PC-9 (cell line): Measurements from ENCODE around the gene ARPC4. TPM values are rescaled to one million over a fixed set of nuclear protein-coding genes. Genes with fewer than 3 reads are reported as not detected.
"Not testable (repeated sequence)": the region's sequence is repeated elsewhere in the genome, so short reads cannot be mapped to it uniquely, and the experiment has no call there.

Experiments
- BruUV-seq: library from RNA; stranded (reverse); fragments of 400-500 nt; replicated peaks from 2 replicates; lab custom pipeline; 2021; lab: Mats Ljungman, UMichigan
- CTCF ChIA-PET: fragments of 300-600 bp; sonication (Branson Sonifier 250); formaldehyde crosslinking; loops from one replicate; lab custom pipeline; 2022; ENCODE audit warnings: antibody characterized with exemption; lab: Charles Lee
- POLR2A ChIA-PET: fragments of 300-600 bp; sonication (Branson Sonifier 250); formaldehyde crosslinking; loops from one replicate; lab custom pipeline; 2022; ENCODE audit warnings: antibody characterized with exemption; ENCODE audit not compliant: unreplicated experiment; lab: Charles Lee
- DNase-seq, 2 experiments: peaks; one replicate each; pipeline versions ENCODE4 v3.0.0 to v3.0.0-alpha.2; 2015 to 2022; ENCODE audit warnings: mixed read lengths in 1 of 2
- H2AFZ ChIP-seq: fragments of 200-600 bp; sonication (generic); 2 replicates; pipeline ENCODE4 v1.8.1; 2017; ENCODE audit warnings: antibody characterized with exemption
- H3F3A ChIP-seq: fragments of 200-600 bp; sonication (generic); 2 replicates; pipeline ENCODE4 v1.8.1; 2017; ENCODE audit warnings: antibody characterized with exemption, mild to moderate bottlenecking, low read depth; ENCODE audit not compliant: insufficient read depth
- H3K27ac ChIP-seq: fragments of 200-600 bp; sonication (generic); 2 replicates; pipeline ENCODE4 v1.6.1; 2016; ENCODE audit warnings: mixed run types
- H3K27me3 ChIP-seq: fragments of 200-600 bp; sonication (generic); 2 replicates; pipeline ENCODE4 v1.6.1; 2016; ENCODE audit warnings: low read depth, mixed run types; ENCODE audit not compliant: insufficient read depth
- H3K36me3 ChIP-seq: fragments of 200-600 bp; sonication (generic); 2 replicates; pipeline ENCODE4 v1.6.1; 2016; ENCODE audit warnings: low read depth, mixed run types
- H3K4me1 ChIP-seq: fragments of 200-600 bp; sonication (generic); replicated peaks from 2 replicates; pipeline ENCODE4 v1.6.1; 2016; ENCODE audit warnings: mixed run types; ENCODE audit not compliant: insufficient read depth
- H3K4me2 ChIP-seq: fragments of 200-600 bp; sonication (generic); 2 replicates; pipeline ENCODE4 v1.6.1; 2017; ENCODE audit warnings: mixed run types
- H3K4me3 ChIP-seq: fragments of 200-600 bp; sonication (generic); 2 replicates; pipeline ENCODE4 v1.6.1; 2016; ENCODE audit warnings: mixed run types
- H3K79me2 ChIP-seq: fragments of 200-600 bp; sonication (generic); 2 replicates; pipeline ENCODE4 v1.6.1; 2017; ENCODE audit warnings: low read depth, mixed run types
- H3K9me2 ChIP-seq: fragments of 200-600 bp; sonication (generic); 2 replicates; pipeline ENCODE4 v1.8.1; 2017; ENCODE audit warnings: mild to moderate bottlenecking; ENCODE audit not compliant: insufficient read depth
- H3K9me3 ChIP-seq: fragments of 200-600 bp; sonication (generic); 2 replicates; pipeline ENCODE4 v1.8.1; 2016; ENCODE audit warnings: low read depth; ENCODE audit not compliant: insufficient read depth
- H4K20me1 ChIP-seq: fragments of 200-600 bp; sonication (generic); 2 replicates; pipeline ENCODE4 v1.8.1; 2017; ENCODE audit not compliant: insufficient read depth
- CTCF ChIP-seq: fragments of 200-600 bp; sonication (generic); conservative IDR thresholded peaks from 2 replicates; pipeline ENCODE4 v1.6.1; 2017; ENCODE audit warnings: mixed run types, antibody characterized with exemption, mild to moderate bottlenecking, moderate library complexity
- EZH2 ChIP-seq: fragments of 200-600 bp; sonication (generic); IDR thresholded peaks from 2 replicates; pipeline ENCODE4 v1.8.0; 2017; ENCODE audit warnings: antibody characterized with exemption, low read depth
- intact Hi-C: fragments of 100-400 bp; cut with micrococcal nuclease; formaldehyde crosslinking; loops from one replicate; pipeline ENCODE4 v1.10.0; 2022; ENCODE audit not compliant: unreplicated experiment
- total RNA-seq: library from RNA; stranded (reverse); gene quantifications from 2 replicates; pipeline ENCODE4 v1.2.3, GENCODE V29; 2021

Gene ARPC4
- total RNA-seq, 1 experiment from 2014 or later: 127 TPM

GRCh38 chr3:9848860-9849259 is 56.0 kb downstream of the ARPC4 start:
- intact Hi-C loops: loop anchor here (2.0 kb wide), 2 partner anchors 84 to 98 kb away; partner anchors contain the start of gene CRELD1
- H3K4me3 ChIP-seq, DNase-seq, H3K4me2 ChIP-seq, H3K9me2 ChIP-seq, H3K79me2 ChIP-seq, H3F3A ChIP-seq, H4K20me1 ChIP-seq, H3K27ac ChIP-seq, BruUV-seq, H3K9me3 ChIP-seq, H3K36me3 ChIP-seq, POLR2A ChIA-PET, H3K27me3 ChIP-seq, H2AFZ ChIP-seq: not testable (repeated sequence)
- H3K4me1 ChIP-seq: peaks cover 18% of the 10 kb centered on the region
- CTCF ChIA-PET: interaction anchor here (1.1 kb wide), 1 partner anchor 98 kb away, joined by 3 read pairs; no protein-coding TSS in a partner anchor
- peak; percentile 82 for TF ChIP-seq CTCF

GRCh38 chr3:9851383-9851782 is 58.5 kb downstream of the ARPC4 start:
- H2AFZ ChIP-seq, CTCF ChIA-PET, H4K20me1 ChIP-seq, H3K9me2 ChIP-seq, H3K4me2 ChIP-seq, H3K4me3 ChIP-seq, H3K79me2 ChIP-seq, H3K27ac ChIP-seq, H3K27me3 ChIP-seq, intact Hi-C loops, BruUV-seq, H3K36me3 ChIP-seq, H3K9me3 ChIP-seq, POLR2A ChIA-PET, H3F3A ChIP-seq, DNase-seq, H3K4me1 ChIP-seq: not testable (repeated sequence)

- H4K20me1 ChIP-seq, H3K4me2 ChIP-seq, BruUV-seq, H3K79me2 ChIP-seq, H3F3A ChIP-seq, H3K4me1 ChIP-seq, H3K9me3 ChIP-seq, H3K27me3 ChIP-seq, H3K9me2 ChIP-seq, H2AFZ ChIP-seq, intact Hi-C loops, H3K36me3 ChIP-seq, CTCF ChIA-PET, DNase-seq, H3K27ac ChIP-seq, POLR2A ChIA-PET, H3K4me3 ChIP-seq: not testable (repeated sequence)
These were observed 59.0 kb downstream of the ARPC4 start for GRCh38 chr3:9851926-9852325.

- H4K20me1 ChIP-seq: no peaks in the 10 kb centered on the region
- no peaks in the 10 kb centered on the region for H3K36me3 ChIP-seq
- H3K27ac ChIP-seq: no peak overlapping the region
- no peak overlapping the region for H3K4me3 ChIP-seq
- no peak for DNase-seq
- H2AFZ ChIP-seq: no peak overlapping the region
- BruUV-seq: no TSS peak
- intact Hi-C loops: no loop called here
- 0 out of 2 replicates have a peak, but pooled peaks have one; percentile 17 for TF ChIP-seq CTCF
- no peak for TF ChIP-seq EZH2
- H3K9me3 ChIP-seq: no peaks in the 10 kb centered on the region
- H3K27me3 ChIP-seq: no peaks in the 10 kb centered on the region
- no peaks in the 10 kb centered on the region for H3K9me2 ChIP-seq
- H3K79me2 ChIP-seq: no peaks in the 10 kb centered on the region
- H3K4me2 ChIP-seq: no peak overlapping the region
- ChIA-PET CTCF (interaction anchor here (1.2 kb wide), 1 partner anchor 45 kb away, joined by 3 read pairs; no protein-coding TSS in a partner anchor), POLR2A (no interaction called here)
- 0 out of 2 replicates have a peak, but pooled peaks cover 8% of the 10 kb centered on the region for H3K4me1 ChIP-seq
- H3F3A ChIP-seq: no peaks in the 10 kb centered on the region
These were observed 59.6 kb downstream of the ARPC4 start for GRCh38 chr3:9852528-9852927.

- H3K4me2 ChIP-seq, H3F3A ChIP-seq, H4K20me1 ChIP-seq, H2AFZ ChIP-seq, intact Hi-C loops, H3K4me1 ChIP-seq, H3K27me3 ChIP-seq, DNase-seq, H3K27ac ChIP-seq, H3K9me2 ChIP-seq, H3K9me3 ChIP-seq, H3K4me3 ChIP-seq, BruUV-seq, H3K36me3 ChIP-seq, H3K79me2 ChIP-seq: not testable (repeated sequence)
- ChIA-PET POLR2A (interaction anchor here (0.6 kb wide), 1 partner anchor 364 kb away, joined by 5 read pairs; no protein-coding TSS in a partner anchor), CTCF (interaction anchor here (0.6 kb wide), 1 partner anchor 18 kb away, joined by 3 read pairs; no protein-coding TSS in a partner anchor)
These were observed 61.5 kb downstream of the ARPC4 start for GRCh38 chr3:9854291-9854940.
